Common myeloid progenitor, CD34-positive (primary cell): ENCODE data around the gene NR6A1.

ENCODE experiments used
- CTCF ChIA-PET: fragments of 350-600 bp; sonication (Branson Sonifier 250); formaldehyde crosslinking; loops from one replicate; lab custom pipeline; 2021; ENCODE audit warnings: antibody characterized with exemption; lab: Charles Lee
- POLR2A ChIA-PET: fragments of 350-600 bp; sonication (Branson Sonifier 250); formaldehyde crosslinking; loops from one replicate; lab custom pipeline; 2021; ENCODE audit warnings: antibody characterized with exemption; lab: Charles Lee
- DNase-seq, 3 donors: peaks; one replicate each; pipeline versions ENCODE4 v3.0.0 to v3.0.0-alpha.2; 2013
- H3K27ac ChIP-seq, 2 experiments: 1 replicate in 1 of 2; 2 replicates in 1 of 2; pipeline ENCODE4 v1.7.0; 2013; ENCODE audit warnings: inconsistent platforms in 2 of 2, low read length in 2 of 2, mild to moderate bottlenecking in 2 of 2, low read depth in 1 of 2, moderate library complexity in 1 of 2; ENCODE audit not compliant: severe bottlenecking in 2 of 2, insufficient read depth in 1 of 2, poor library complexity in 1 of 2
- H3K27me3 ChIP-seq, 5 experiments: replicated peaks in 2 of 5; 1 replicate in 3 of 5; 2 replicates in 2 of 5; pipeline versions ENCODE4 v1.6.1 to v1.7.0; 2013; ENCODE audit warnings: low read length in 4 of 5, mild to moderate bottlenecking in 2 of 5, moderate library complexity in 2 of 5, inconsistent platforms in 1 of 5; ENCODE audit not compliant: insufficient read depth in 5 of 5, control insufficient read depth in 4 of 5
- H3K36me3 ChIP-seq, 4 experiments: 1 replicate in 2 of 4; 2 replicates in 2 of 4; pipeline versions ENCODE4 v1.6.1 to v1.7.0; 2013; ENCODE audit warnings: low read length in 3 of 4, control low read depth in 1 of 4, mild to moderate bottlenecking in 1 of 4; ENCODE audit not compliant: control insufficient read depth in 4 of 4, insufficient read depth in 4 of 4
- H3K4me1 ChIP-seq, 4 experiments: 1 replicate in 3 of 4; 2 replicates in 1 of 4; pipeline versions ENCODE4 v1.6.1 to v1.7.1; 2013; ENCODE audit warnings: low read length in 3 of 4, mild to moderate bottlenecking in 3 of 4, control low read depth in 1 of 4, inconsistent platforms in 1 of 4, moderate library complexity in 1 of 4; ENCODE audit not compliant: control insufficient read depth in 4 of 4, insufficient read depth in 4 of 4; ENCODE audit errors: control extremely low read depth in 1 of 4
- H3K4me3 ChIP-seq, 7 experiments: 1 replicate in 4 of 7; 2 replicates in 3 of 7; pipeline versions ENCODE4 v1.5.1 to v1.7.0; 2013; ENCODE audit warnings: mild to moderate bottlenecking in 7 of 7, low read length in 6 of 7, moderate library complexity in 6 of 7, inconsistent platforms in 2 of 7, low read depth in 2 of 7, control low read depth in 1 of 7; ENCODE audit not compliant: insufficient read depth in 4 of 7, control insufficient read depth in 1 of 7; ENCODE audit errors: extremely low read depth in 1 of 7
- H3K9me3 ChIP-seq, 5 experiments: 1 replicate in 4 of 5; 2 replicates in 1 of 5; pipeline versions ENCODE4 v1.6.1 to v1.7.1; 2013; ENCODE audit warnings: low read length in 4 of 5, mild to moderate bottlenecking in 2 of 5, inconsistent platforms in 1 of 5, low read depth in 1 of 5, moderate library complexity in 1 of 5; ENCODE audit not compliant: control insufficient read depth in 4 of 5, insufficient read depth in 2 of 5; ENCODE audit errors: control extremely low read depth in 1 of 5
- WGBS: methylation state at CpG from one replicate; pipeline ENCODE4 v1.1.5; 2013; ENCODE audit not compliant: insufficient coverage; 5-methylcytosine and 5-hydroxymethylcytosine counted together

NR6A1 gene

GRCh38 chr9:124795881-124796431, 24.8 kb upstream of the NR6A1 start:
- CTCF ChIA-PET, result interaction anchor here (0.8 to 10.3 kb wide), 5 partner anchors 19 to 59 kb away, joined by 3 to 83 read pairs (median 6); partner anchors contain the start of genes OLFML2A and WDR38
- 7% methylated on average over 5 of the region's 9 CpGs for WGBS
- no peaks in the 10 kb centered on the region for H3K27me3 ChIP-seq
- no peak overlapping the region for H3K27ac ChIP-seq
- H3K4me3 ChIP-seq, result peak overlapping the region in 4 of 7 experiments; percentile 17 to 42 (median 22)
- no peaks in the 10 kb centered on the region for H3K9me3 ChIP-seq
- H3K36me3 ChIP-seq, result no peaks in the 10 kb centered on the region
- DNase-seq, result peak in 1 of 3 donors; percentile 26
- POLR2A ChIA-PET, result interaction anchor here (0.6 to 0.8 kb wide), 2 partner anchors 34 to 75 kb away, joined by 3 read pairs; no protein-coding TSS in a partner anchor
- H3K4me1 ChIP-seq, result peaks cover 0 to 63% (median 35%) of the 10 kb centered on the region in 4 experiments

- H3K9me3 ChIP-seq, result no peaks in the 10 kb centered on the region
- POLR2A ChIA-PET, result no interaction called here
- CTCF ChIA-PET, result interaction anchor here (0.8 to 10.3 kb wide), 3 partner anchors 18 to 60 kb away, joined by 3 to 83 read pairs (median 59); partner anchors contain the start of genes OLFML2A and WDR38
Measured at GRCh38 chr9:124794902-124795491, 23.9 kb upstream of the NR6A1 start.

DNA sequence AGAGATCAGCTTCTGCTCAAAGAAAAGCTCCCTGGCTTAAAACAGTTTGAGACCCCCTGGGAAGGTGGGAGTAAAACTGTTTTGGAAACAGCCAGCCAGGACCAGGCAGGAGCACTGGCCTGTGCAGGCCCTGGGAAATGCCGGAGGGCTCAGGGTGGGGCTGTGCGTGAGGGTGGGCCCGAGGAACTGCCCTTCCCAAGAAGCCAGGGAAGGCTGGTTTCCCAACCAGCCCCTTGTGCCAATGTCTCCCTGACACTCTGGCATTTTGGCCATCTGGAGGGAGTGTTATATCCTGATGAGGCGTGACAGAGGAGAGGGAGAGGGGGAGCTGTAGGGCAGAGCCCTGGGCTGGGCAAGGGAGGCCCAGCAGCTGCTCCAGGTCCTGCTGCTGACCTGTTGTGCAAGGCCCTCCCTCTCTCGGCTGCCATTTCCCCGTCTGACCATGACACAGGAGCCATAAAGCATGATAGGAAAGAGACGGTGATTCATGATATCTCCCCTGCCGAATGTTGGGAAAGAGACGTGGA, 22.0 kb upstream of the NR6A1 start:
- peaks cover 0 to 41% (median 30%) of the 10 kb centered on the region in 4 experiments for H3K4me1 ChIP-seq
- DNase-seq, result no peak
- CTCF ChIA-PET, result interaction anchor here (0.9 to 10.3 kb wide), 5 partner anchors 16 to 238 kb away, joined by 3 to 83 read pairs (median 3); partner anchors contain the start of genes OLFML2A and WDR38
- 96% methylated on average over 8 of the region's 9 CpGs for WGBS
- no peaks in the 10 kb centered on the region for H3K36me3 ChIP-seq
- H3K4me3 ChIP-seq, result no peak overlapping the region
- POLR2A ChIA-PET, result no interaction called here
- H3K27ac ChIP-seq, result no peak overlapping the region
- H3K9me3 ChIP-seq, result no peaks in the 10 kb centered on the region
- H3K27me3 ChIP-seq, result no peaks in the 10 kb centered on the region

More at GRCh38 chr9:124794902-124795491, 23.9 kb upstream of the NR6A1 start:
- Histone ChIP-seq H3K4me3 (no peak overlapping the region), H3K36me3 (no peaks in the 10 kb centered on the region), H3K27me3 (no peaks in the 10 kb centered on the region), H3K27ac (no peak overlapping the region), H3K4me1 (peaks cover 0 to 54% (median 33%) of the 10 kb centered on the region in 4 experiments)
- DNase-seq, result peak in 1 of 3 donors; percentile 23
- 90% methylated on average over 8 of the region's 11 CpGs for WGBS

DNA sequence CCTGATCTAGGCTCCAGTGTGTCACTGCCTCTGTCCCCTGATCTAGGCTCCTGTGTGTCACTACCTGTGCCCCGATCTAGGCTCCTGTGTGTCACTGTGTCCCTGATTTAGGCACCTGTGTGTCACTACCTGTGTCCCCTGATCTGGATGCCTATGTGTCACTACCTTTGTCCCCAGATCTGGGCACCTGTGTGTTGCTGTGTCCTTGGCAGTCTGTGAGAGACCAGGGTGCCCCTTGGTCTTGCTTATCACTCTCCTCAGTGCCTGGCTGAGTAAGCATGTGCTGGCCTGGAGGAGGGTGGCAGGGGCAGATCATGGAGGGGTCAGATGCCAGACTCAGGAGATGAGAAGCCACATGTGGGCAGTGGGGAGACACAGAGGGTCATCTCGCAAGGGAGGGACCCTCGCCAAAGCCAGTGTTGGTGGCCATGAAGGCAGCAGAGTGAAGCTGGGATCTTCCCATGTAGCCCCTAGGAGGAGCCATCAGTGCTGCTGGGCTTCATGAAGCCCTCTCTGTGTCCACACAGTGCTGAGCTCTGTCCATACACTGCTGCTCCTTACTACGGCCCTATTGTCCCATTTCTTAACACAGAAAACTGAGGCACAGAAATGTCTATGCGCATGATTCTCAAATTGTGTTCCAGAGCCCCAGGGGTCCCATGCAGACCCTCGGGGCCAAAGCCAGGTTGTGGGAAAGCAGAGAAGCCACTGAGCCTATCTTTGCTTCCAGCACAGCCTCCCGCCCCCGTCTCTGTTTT, 21.3 kb upstream of the NR6A1 start:
- no peak overlapping the region for H3K27ac ChIP-seq
- no peak overlapping the region for H3K4me3 ChIP-seq
- no peaks in the 10 kb centered on the region for H3K27me3 ChIP-seq
- no peaks in the 10 kb centered on the region for H3K9me3 ChIP-seq
- ChIA-PET POLR2A (no interaction called here), CTCF (interaction anchor here (0.9 to 10.3 kb wide), 5 partner anchors 16 to 237 kb away, joined by 3 to 83 read pairs (median 3); partner anchors contain the start of genes OLFML2A and WDR38)
- 84% methylated on average over 7 of the region's 8 CpGs for WGBS
- no peak for DNase-seq
- peaks cover 0 to 36% (median 26%) of the 10 kb centered on the region in 4 experiments for H3K4me1 ChIP-seq
- no peaks in the 10 kb centered on the region for H3K36me3 ChIP-seq

- ChIA-PET POLR2A (no interaction called here), CTCF (interaction anchor here (1.0 to 1.3 kb wide), 3 partner anchors 16 to 62 kb away, joined by 3 to 4 read pairs (median 3); partner anchors contain the start of gene WDR38)
- no peak for DNase-seq
Measured at GRCh38 chr9:124790801-124791505, 19.8 kb upstream of the NR6A1 start.

GRCh38 chr9:124790301-124790700, 19.2 kb upstream of the NR6A1 start:
- 100% methylated on average over 3 of the region's 8 CpGs for WGBS
- ChIA-PET CTCF (interaction anchor here (0.7 to 2.2 kb wide), 5 partner anchors 11 to 63 kb away, joined by 3 to 7 read pairs (median 4); partner anchors contain the start of gene WDR38), POLR2A (interaction anchor here (0.7 kb wide), 1 partner anchor 80 kb away, joined by 3 read pairs; no protein-coding TSS in a partner anchor)
- peaks cover 0 to 16% (median 8%) of the 10 kb centered on the region in 4 experiments for H3K4me1 ChIP-seq
- H3K4me3 ChIP-seq, result no peak overlapping the region
- no peak overlapping the region for H3K27ac ChIP-seq
- H3K36me3 ChIP-seq, result no peaks in the 10 kb centered on the region
- no peaks in the 10 kb centered on the region for H3K27me3 ChIP-seq
- H3K9me3 ChIP-seq, result no peaks in the 10 kb centered on the region
- DNase-seq, result no peak

More at GRCh38 chr9:124790801-124791505, 19.8 kb upstream of the NR6A1 start:
- WGBS, result 93% methylated on average over 3 of the region's 5 CpGs
- Histone ChIP-seq H3K4me1 (peaks cover 0 to 22% (median 15%) of the 10 kb centered on the region in 4 experiments), H3K36me3 (no peaks in the 10 kb centered on the region), H3K4me3 (no peak overlapping the region), H3K27ac (no peak overlapping the region), H3K27me3 (no peaks in the 10 kb centered on the region), H3K9me3 (no peaks in the 10 kb centered on the region)
